Mesodermal cell (in vitro differentiated cells): ENCODE measurements around the gene TRIM44. TPM values are rescaled to one million over a fixed set of nuclear protein-coding genes. Genes with fewer than 3 reads are reported as not detected.

Experiments used
- H3K27ac ChIP-seq: 2 replicates; pipeline ENCODE4 v1.7.0; 2013; ENCODE audit warnings: mild to moderate bottlenecking, low read depth, low read length, moderate library complexity; ENCODE audit not compliant: severe bottlenecking
- H3K36me3 ChIP-seq: 2 replicates; pipeline ENCODE4 v1.7.1; 2013; ENCODE audit warnings: mild to moderate bottlenecking, low read length, moderate library complexity; ENCODE audit not compliant: control insufficient read depth, insufficient read depth
- H3K4me1 ChIP-seq: one replicate; pipeline ENCODE4 v1.7.1; 2013; ENCODE audit warnings: mild to moderate bottlenecking, low read length; ENCODE audit not compliant: insufficient read depth, control insufficient read depth, poor library complexity, severe bottlenecking
- H3K4me3 ChIP-seq: 2 replicates; pipeline ENCODE4 v1.7.0; 2013; ENCODE audit warnings: low read length, control low read depth, mild to moderate bottlenecking; ENCODE audit not compliant: insufficient read depth, poor library complexity, severe bottlenecking; ENCODE audit errors: extremely low read depth
- H3K9me3 ChIP-seq: 2 replicates; pipeline ENCODE4 v1.7.1; 2013; ENCODE audit warnings: mild to moderate bottlenecking, low read length, moderate library complexity; ENCODE audit not compliant: control insufficient read depth
- WGBS, 2 experiments: methylation state at CpG; one replicate each; pipeline ENCODE4 v1.1.5; 2013; ENCODE audit warnings: missing lambda C conversion rate in 2 of 2; ENCODE audit not compliant: insufficient coverage in 2 of 2; 5-methylcytosine and 5-hydroxymethylcytosine counted together
- polyA plus RNA-seq, 2 experiments: library from polyadenylated mRNA; stranded (reverse); fragments of 50-300 nt; gene quantifications; one replicate each; pipeline ENCODE4 v1.2.3, GENCODE V29; 2013

The TRIM44 gene, protein sequence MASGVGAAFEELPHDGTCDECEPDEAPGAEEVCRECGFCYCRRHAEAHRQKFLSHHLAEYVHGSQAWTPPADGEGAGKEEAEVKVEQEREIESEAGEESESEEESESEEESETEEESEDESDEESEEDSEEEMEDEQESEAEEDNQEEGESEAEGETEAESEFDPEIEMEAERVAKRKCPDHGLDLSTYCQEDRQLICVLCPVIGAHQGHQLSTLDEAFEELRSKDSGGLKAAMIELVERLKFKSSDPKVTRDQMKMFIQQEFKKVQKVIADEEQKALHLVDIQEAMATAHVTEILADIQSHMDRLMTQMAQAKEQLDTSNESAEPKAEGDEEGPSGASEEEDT
- 33.0 TPM for polyA plus RNA-seq (2013, experiment 1 of 2)
- polyA plus RNA-seq (2013, experiment 2 of 2) = 32.7 TPM

GRCh38 chr11:35662649-35663407, at the start of gene TRIM44:
Gene TRIM44, plus strand, starts transcription at chr11:35662775. Its CDS starts 337 bp downstream, at chr11:35663112.
- peaks cover 18% of the 10 kb centered on the region for H3K36me3 ChIP-seq
- WGBS, 2 experiments = 5 to 7% methylated on average over 58 to 76 of the region's 82 CpGs
- H3K27ac ChIP-seq = peak within 1 kb of the TSS; percentile 92
- H3K4me3 ChIP-seq = peak within 1 kb of the TSS; percentile 48
- H3K4me1 ChIP-seq = peaks cover 4% of the 10 kb centered on the region
- peaks cover 29% of the 10 kb centered on the region for H3K9me3 ChIP-seq

DNA sequence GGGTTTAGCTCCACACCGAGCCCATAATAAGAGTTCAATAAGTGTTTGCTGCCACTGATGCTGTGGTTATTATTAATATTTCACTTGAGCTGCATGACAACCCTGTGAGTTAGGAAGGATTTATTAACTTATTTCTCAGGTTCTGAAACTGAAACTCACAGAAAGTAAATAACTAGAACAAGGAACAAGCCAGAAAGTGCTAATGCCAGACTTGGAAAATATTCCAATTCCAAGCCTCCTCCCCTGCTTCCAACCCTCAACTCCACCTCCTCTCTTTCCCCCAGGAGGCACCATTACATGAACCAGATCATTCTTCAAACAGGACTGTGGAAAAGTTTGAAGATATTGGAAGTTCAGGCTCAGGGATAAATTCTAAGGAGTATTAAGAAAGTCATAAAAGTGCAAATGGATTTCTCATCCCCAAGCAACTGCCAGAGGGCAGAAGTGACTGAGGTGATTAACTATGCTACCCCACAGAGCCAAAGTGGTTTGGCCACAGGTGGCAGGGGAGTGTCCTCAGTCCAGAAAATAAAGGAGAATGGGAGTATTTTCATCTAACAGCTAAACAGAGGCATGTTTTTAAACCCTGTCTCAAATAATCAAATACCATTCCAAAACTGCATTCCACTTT, 47.5 kb upstream of the TRIM44 start:
- Histone ChIP-seq H3K27ac (no peak overlapping the region), H3K36me3 (no peaks in the 10 kb centered on the region), H3K9me3 (no peaks in the 10 kb centered on the region), H3K4me1 (peaks cover 13% of the 10 kb centered on the region), H3K4me3 (no peak overlapping the region)
- 80 to 89% methylated on average over 1 of the region's 1 CpG for WGBS, 2 experiments

GRCh38 chr11:35615921-35616900, 46.4 kb upstream of the TRIM44 start:
- Histone ChIP-seq H3K4me1 (peaks cover 18% of the 10 kb centered on the region), H3K27ac (no peak overlapping the region), H3K9me3 (no peaks in the 10 kb centered on the region), H3K4me3 (no peak overlapping the region), H3K36me3 (peaks cover 4% of the 10 kb centered on the region)
- 34 to 54% methylated on average over 2 to 4 of the region's 8 CpGs for WGBS, 2 experiments

DNA sequence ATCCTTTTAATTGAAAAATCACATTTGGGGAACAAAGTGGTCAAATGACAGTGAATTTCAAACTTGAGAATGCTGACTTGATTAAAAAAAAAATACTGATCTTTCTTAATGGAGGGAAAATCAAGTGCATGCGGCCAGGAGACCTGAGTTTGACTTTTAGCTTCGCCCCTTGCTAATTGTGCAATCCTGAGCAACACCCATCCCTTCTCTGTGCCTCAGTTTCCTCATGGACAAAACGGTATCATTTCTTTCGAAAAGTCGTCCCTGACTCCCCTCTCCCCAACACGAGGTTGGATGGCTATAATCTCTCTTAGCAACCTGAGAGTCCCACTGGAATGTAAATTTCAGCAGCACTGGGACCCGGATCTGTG, 45.3 kb upstream of the TRIM44 start:
- Histone ChIP-seq H3K4me1 (peaks cover 28% of the 10 kb centered on the region), H3K27ac (peak overlapping the region; percentile 95), H3K9me3 (no peaks in the 10 kb centered on the region), H3K4me3 (peak overlapping the region; percentile 75), H3K36me3 (peaks cover 4% of the 10 kb centered on the region)
- WGBS, 2 experiments = 52 to 54% methylated on average over 7 of the region's 7 CpGs

- H3K9me3 ChIP-seq = no peaks in the 10 kb centered on the region
- H3K27ac ChIP-seq = peak within 1 kb of the TSS; percentile 95
- peaks cover 4% of the 10 kb centered on the region for H3K36me3 ChIP-seq
- peaks cover 34% of the 10 kb centered on the region for H3K4me1 ChIP-seq
- peak within 1 kb of the TSS; percentile 75 for H3K4me3 ChIP-seq
- WGBS, 2 experiments = 1 to 2% methylated on average over 24 to 31 of the region's 57 CpGs
Measured at GRCh38 chr11:35617687-35618496, 44.7 kb upstream of the TRIM44 start, which contains the start of gene FJX1. Gene FJX1, plus strand, starts transcription at chr11:35618460. Its CDS starts 177 bp downstream, at chr11:35618637.

DNA sequence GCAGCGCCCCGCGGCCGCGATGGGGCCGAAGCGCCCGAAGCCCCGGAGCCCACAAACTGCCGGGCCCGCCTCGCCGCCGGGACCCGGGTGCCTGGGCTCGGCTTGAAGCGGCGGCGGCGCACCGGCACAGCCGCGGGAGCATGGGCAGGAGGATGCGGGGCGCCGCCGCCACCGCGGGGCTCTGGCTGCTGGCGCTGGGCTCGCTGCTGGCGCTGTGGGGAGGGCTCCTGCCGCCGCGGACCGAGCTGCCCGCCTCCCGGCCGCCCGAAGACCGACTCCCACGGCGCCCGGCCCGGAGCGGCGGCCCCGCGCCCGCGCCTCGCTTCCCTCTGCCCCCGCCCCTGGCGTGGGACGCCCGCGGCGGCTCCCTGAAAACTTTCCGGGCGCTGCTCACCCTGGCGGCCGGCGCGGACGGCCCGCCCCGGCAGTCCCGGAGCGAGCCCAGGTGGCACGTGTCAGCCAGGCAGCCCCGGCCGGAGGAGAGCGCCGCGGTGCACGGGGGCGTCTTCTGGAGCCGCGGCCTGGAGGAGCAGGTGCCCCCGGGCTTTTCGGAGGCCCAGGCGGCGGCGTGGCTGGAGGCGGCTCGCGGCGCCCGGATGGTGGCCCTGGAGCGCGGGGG, 44.0 kb upstream of the TRIM44 start:
- Histone ChIP-seq H3K27ac (peak overlapping the region; percentile 95), H3K4me3 (peak overlapping the region; percentile 75), H3K9me3 (no peaks in the 10 kb centered on the region), H3K36me3 (peaks cover 4% of the 10 kb centered on the region), H3K4me1 (peaks cover 41% of the 10 kb centered on the region)
- 0 to 1% methylated on average over 77 to 82 of the region's 91 CpGs for WGBS, 2 experiments

DNA sequence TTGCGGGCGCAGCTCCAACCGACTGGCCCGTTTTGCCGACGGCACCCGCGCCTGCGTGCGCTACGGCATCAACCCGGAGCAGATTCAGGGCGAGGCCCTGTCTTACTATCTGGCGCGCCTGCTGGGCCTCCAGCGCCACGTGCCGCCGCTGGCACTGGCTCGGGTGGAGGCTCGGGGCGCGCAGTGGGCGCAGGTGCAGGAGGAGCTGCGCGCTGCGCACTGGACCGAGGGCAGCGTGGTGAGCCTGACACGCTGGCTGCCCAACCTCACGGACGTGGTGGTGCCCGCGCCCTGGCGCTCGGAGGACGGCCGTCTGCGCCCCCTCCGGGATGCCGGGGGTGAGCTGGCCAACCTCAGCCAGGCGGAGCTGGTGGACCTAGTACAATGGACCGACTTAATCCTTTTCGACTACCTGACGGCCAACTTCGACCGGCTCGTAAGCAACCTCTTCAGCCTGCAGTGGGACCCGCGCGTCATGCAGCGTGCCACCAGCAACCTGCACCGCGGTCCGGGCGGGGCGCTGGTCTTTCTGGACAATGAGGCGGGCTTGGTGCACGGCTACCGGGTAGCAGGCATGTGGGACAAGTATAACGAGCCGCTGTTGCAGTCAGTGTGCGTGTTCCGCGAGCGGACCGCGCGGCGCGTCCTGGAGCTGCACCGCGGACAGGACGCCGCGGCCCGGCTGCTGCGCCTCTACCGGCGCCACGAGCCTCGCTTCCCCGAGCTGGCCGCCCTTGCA, 43.3 kb upstream of the TRIM44 start:
- Histone ChIP-seq H3K36me3 (peaks cover 4% of the 10 kb centered on the region), H3K4me1 (peaks cover 45% of the 10 kb centered on the region), H3K4me3 (peak overlapping the region; percentile 75), H3K27ac (peak overlapping the region; percentile 95), H3K9me3 (no peaks in the 10 kb centered on the region)
- 0 to 1% methylated on average over 70 to 80 of the region's 84 CpGs for WGBS, 2 experiments

DNA sequence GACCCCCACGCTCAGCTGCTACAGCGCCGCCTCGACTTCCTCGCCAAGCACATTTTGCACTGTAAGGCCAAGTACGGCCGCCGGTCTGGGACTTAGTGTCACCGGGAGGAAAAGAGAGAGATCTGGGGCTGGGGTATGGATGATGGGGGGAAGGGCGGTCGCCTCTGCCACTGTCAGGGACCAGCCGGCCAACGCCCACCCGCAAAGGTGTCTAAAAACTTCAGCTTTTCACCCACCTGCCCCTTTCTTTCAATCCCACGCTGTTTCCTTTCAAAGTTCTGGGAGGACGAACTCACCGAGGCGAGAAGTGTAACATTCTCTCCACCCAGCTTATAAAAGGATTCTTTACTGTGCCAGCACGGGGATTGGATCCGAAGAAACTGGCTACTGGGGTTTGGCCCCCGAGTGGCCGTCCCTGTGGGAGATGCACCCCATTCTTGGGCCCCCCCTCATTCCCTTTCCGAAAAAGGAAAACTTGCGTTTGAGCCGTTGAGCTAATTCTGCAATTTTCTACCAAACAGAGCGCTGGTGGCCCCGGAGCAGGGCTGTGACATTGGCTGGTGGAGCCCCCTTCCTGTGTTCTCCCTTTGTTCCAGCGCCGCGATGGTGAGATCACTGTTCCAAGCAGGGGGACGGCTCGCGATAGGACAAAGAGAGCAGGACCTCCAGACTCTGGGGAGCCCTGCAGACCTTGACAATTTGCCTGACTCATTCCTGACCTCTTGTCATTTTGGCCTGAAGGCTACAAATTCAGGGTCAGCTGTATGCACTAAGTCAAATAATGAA, 42.5 kb upstream of the TRIM44 start:
- 1% methylated on average over 19 to 27 of the region's 33 CpGs for WGBS, 2 experiments
- peaks cover 4% of the 10 kb centered on the region for H3K36me3 ChIP-seq
- H3K4me1 ChIP-seq = peaks cover 45% of the 10 kb centered on the region
- no peaks in the 10 kb centered on the region for H3K9me3 ChIP-seq
- peak overlapping the region; percentile 95 for H3K27ac ChIP-seq
- peak overlapping the region; percentile 75 for H3K4me3 ChIP-seq
